Measurements from ENCODE around the gene KCNG4. TPM values are rescaled to one million over a fixed set of nuclear protein-coding genes. Genes with fewer than 3 reads are reported as not detected.

Gene KCNG4
- total RNA-seq, 1 experiment from 2014 or later: not detected

GRCh38 chr16:84196101-84196500 is 43.7 kb downstream of the KCNG4 start:
- no peak for TF ChIP-seq CTCF (conservative IDR thresholded peaks at IDR 0.05)
- no peak for DNase-seq
- no peak overlapping the region for H3K4me3 Mint-ChIP-seq
- peaks cover 6 to 31% of the 10 kb centered on the region in 2 experiments; a peak in 3 of 4 replicates for H3K4me1 Mint-ChIP-seq
- Histone ChIP-seq H3K56ac (ENCODE audit: insufficient read length, low read depth, low read length) (no peak overlapping the region), H3T11ph (ENCODE audit: low read length) (no peak overlapping the region), H4K91ac (ENCODE audit: insufficient read length, low read depth, low read length) (no peak overlapping the region), H2BK12ac (ENCODE audit: insufficient read length, low read depth, low read length) (no peak overlapping the region), H3K27ac (ENCODE audit: insufficient read length, low read depth, low read length) (no peak overlapping the region), H4K5ac (ENCODE audit: insufficient read length, low read depth, low read length) (no peak overlapping the region), H2BK15ac (ENCODE audit: low read depth, low read length) (no peak overlapping the region), H2AK5ac (ENCODE audit: insufficient read length, low read length) (no peak overlapping the region), H3K9me3 (ENCODE audit: control insufficient read depth, low read depth, low read length) (no peaks in the 10 kb centered on the region), H3K23ac (ENCODE audit: insufficient read length, low read depth, low read length) (no peak overlapping the region), H2AFZ (ENCODE audit: low read length) (no peak overlapping the region), H3K79me1 (ENCODE audit: insufficient read depth, low read depth, low read length, poor library complexity, severe bottlenecking) (no peaks in the 10 kb centered on the region), H3K18ac (ENCODE audit: insufficient read length, low read depth, low read length) (no peak overlapping the region), H3K27me3 (ENCODE audit: insufficient read depth, low read length) (no peaks in the 10 kb centered on the region), H3K9ac (ENCODE audit: extremely low read depth, insufficient read length, low read length) (no peak overlapping the region), H4K20me1 (ENCODE audit: control insufficient read depth, insufficient read depth, insufficient read length) (no peaks in the 10 kb centered on the region), H3K23me2 (ENCODE audit: insufficient read length, low read depth, low read length, poor library complexity, severe bottlenecking) (no peaks in the 10 kb centered on the region), H3K4me2 (ENCODE audit: insufficient read depth, insufficient read length, low read length) (no peak overlapping the region), H3K4ac (ENCODE audit: low read depth, low read length) (no peak overlapping the region), H2BK20ac (ENCODE audit: low read depth, low read length, poor library complexity, severe bottlenecking) (no peak overlapping the region), H3K4me1 (ENCODE audit: insufficient read depth, low read length) (no peaks in the 10 kb centered on the region; the same call in 1 of the 2 replicates), H2BK5ac (ENCODE audit: insufficient read length, low read length) (no peak overlapping the region), H3K14ac (ENCODE audit: insufficient read depth, low read length) (no peak overlapping the region; the same call in 1 of the 2 replicates), H4K8ac (replicated peaks; ENCODE audit: insufficient read length, low read depth, low read length) (no peak overlapping the region), H3K79me2 (ENCODE audit: insufficient read depth, low read length) (no peaks in the 10 kb centered on the region), H2BK120ac (ENCODE audit: low read depth, low read length, poor library complexity, severe bottlenecking) (no peak overlapping the region)
- no peaks in the 10 kb centered on the region for H3K36me3 Mint-ChIP-seq (ENCODE audit: insufficient read depth in 1 of 3, low read depth in 3 of 3)
- H3K27ac Mint-ChIP-seq: no peak overlapping the region
- H3K9me3 Mint-ChIP-seq: no peaks in the 10 kb centered on the region; a peak in 1 of 5 replicates
- WGBS (ENCODE audit: extremely low coverage, insufficient read length, low lambda C conversion rate): no CpG with 5 or more reads among the region's 16 CpGs
- peaks cover 4% of the 10 kb centered on the region; the same call in 1 of the 2 replicates for H3K27me3 Mint-ChIP-seq (ENCODE audit: low read depth)
